ENCODE results near the gene FANCM. TPM values are rescaled to one million over a fixed set of nuclear protein-coding genes. Genes with fewer than 3 reads are reported as not detected.
"Not testable (repeated sequence)": the region's sequence is repeated elsewhere in the genome, so short reads cannot be mapped to it uniquely, and the experiment has no call there.

The FANCM gene
- total and polyA plus RNA-seq, 2 donors = 2.2 to 23.3 TPM

DNA sequence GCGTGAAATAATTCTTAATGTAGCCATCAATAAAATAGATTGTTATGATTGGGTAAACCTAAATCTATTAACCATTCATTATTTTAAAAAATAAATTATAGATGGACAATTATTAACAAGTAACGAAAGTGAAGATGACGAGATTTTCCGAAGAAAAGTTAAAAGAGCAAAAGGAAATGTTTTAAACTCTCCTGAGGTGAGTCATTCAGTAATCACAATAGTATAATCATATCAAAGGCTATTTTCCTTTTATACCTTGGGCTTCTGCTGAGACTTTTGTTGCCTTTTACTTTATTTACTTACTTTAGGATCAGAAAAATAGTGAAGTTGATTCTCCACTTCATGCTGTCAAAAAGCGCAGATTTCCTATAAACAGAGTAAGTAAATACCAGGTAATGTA is 45.6 kb downstream of the FANCM start:
- no peak overlapping the region for H3K4me3 ChIP-seq (ENCODE audit: low read depth, low read length)
- H3K36me3 ChIP-seq (ENCODE audit: insufficient read depth) = no peaks in the 10 kb centered on the region
- no peak for DNase-seq (ENCODE audit: extremely low spot score)
- 96% methylated on average over 5 of the region's 5 CpGs for WGBS
- H3K4me1 ChIP-seq (ENCODE audit: insufficient read depth) = no peaks in the 10 kb centered on the region
- no peak overlapping the region for H3K27ac ChIP-seq (ENCODE audit: low read depth)

DNA sequence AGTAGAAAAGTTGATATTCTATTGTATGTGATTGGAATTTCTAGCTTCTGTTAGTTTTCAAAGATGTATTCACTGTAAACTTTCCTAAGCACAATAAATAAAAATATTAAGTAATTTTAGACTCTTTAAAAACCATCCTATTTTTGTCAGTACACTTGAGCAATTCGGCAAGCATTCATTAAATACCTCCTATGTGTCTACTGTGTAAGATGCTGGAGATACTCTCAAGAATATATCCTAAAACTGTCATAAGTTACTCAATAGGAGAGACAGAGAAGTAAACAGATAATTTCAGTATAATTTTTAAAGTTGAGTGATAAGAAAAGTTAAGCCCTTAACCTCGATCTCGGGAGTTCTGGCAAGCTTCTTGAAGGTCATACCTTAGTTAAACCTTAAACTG is 46.1 kb downstream of the FANCM start:
- WGBS = 60% methylated on average over 3 of the region's 3 CpGs
- H3K36me3 ChIP-seq (ENCODE audit: insufficient read depth) = no peaks in the 10 kb centered on the region
- no peaks in the 10 kb centered on the region for H3K4me1 ChIP-seq (ENCODE audit: insufficient read depth)
- H3K27ac ChIP-seq (ENCODE audit: low read depth) = no peak overlapping the region
- no peak for DNase-seq (ENCODE audit: extremely low spot score)
- H3K4me3 ChIP-seq (ENCODE audit: low read depth, low read length) = no peak overlapping the region

DNA sequence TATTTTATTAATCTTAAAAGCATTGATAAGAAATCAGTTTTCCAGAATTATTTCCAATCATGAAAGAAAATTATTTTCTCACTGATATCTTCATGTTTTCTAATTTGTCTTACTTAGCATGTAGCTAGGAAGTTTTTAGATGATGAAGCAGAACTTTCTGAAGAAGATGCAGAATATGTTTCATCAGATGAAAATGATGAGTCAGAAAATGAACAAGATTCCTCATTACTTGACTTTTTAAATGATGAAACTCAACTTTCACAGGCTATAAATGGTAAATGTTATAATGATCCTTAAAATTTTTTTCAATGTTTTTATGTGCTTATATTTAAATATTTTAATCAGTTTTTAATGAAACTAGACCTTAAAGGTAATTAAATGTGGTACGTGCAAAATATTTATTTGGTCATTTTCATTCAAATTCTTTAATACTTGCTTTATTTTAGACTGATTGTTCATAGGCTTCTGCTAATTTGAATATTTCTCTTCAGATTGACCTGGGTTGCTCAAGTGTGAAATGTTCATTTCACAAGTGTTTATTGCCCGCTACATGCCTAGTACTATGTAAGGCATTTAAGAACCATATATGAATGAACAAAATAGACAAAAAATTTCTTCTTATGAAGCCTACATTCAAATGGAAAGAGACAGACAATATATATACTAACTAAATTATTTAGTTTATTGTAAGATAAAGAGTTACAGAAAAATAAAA is 49.5 kb downstream of the FANCM start:
- Histone ChIP-seq H3K4me1 (ENCODE audit: insufficient read depth) (no peaks in the 10 kb centered on the region), H3K36me3 (ENCODE audit: insufficient read depth) (no peaks in the 10 kb centered on the region), H3K27ac (ENCODE audit: low read depth) (no peak overlapping the region), H3K4me3 (ENCODE audit: low read depth, low read length) (no peak overlapping the region)
- WGBS = 97% methylated on average over 2 of the region's 2 CpGs
- DNase-seq (ENCODE audit: extremely low spot score) = no peak

DNA sequence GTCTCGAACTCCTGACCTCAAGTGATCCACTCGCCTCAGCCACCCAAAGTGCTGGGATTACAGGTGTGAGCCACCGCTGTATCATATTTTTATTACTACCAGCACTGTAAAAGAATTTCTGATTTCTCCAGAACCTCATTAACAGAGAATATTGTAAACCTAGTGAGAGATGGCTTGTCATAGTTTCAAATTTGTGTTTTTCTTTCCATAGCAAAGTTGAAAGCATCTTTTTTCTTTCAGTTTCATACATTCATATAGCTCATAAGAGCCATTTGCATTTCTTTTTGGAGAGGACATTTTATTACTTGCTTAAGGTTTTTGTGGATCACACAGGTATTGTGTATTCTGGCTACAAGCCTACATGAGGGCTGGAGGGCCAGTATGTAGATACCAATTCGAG is 59.2 kb downstream of the FANCM start:
- no peaks in the 10 kb centered on the region for H3K36me3 ChIP-seq (ENCODE audit: insufficient read depth)
- no peak for DNase-seq (ENCODE audit: extremely low spot score)
- H3K4me3 ChIP-seq (ENCODE audit: low read depth, low read length) = no peak overlapping the region
- no peak overlapping the region for H3K27ac ChIP-seq (ENCODE audit: low read depth)
- H3K4me1 ChIP-seq (ENCODE audit: insufficient read depth) = no peaks in the 10 kb centered on the region
- 93% methylated on average over 4 of the region's 4 CpGs for WGBS

DNA sequence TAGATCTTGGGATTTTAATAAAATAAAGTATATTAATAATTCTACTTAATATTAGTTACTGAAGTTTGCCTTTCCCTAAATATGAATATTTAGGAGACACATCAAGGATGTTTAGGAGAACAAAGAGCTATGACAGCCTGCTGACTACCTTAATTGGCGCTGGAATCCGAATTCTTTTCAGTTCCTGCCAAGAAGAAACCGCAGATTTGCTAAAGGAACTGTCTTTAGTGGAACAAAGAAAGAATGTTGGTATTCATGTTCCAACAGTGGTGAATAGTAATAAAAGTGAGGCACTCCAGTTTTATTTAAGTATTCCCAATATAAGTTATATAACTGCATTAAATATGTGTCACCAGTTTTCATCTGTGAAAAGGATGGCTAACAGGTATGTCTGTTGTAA is 62.8 kb downstream of the FANCM start:
- Histone ChIP-seq H3K36me3 (ENCODE audit: insufficient read depth) (no peaks in the 10 kb centered on the region), H3K27ac (ENCODE audit: low read depth) (no peak overlapping the region), H3K4me1 (ENCODE audit: insufficient read depth) (no peaks in the 10 kb centered on the region), H3K4me3 (ENCODE audit: low read depth, low read length) (no peak overlapping the region)
- no peak for DNase-seq (ENCODE audit: extremely low spot score)
- 73% methylated on average over 3 of the region's 3 CpGs for WGBS

DNA sequence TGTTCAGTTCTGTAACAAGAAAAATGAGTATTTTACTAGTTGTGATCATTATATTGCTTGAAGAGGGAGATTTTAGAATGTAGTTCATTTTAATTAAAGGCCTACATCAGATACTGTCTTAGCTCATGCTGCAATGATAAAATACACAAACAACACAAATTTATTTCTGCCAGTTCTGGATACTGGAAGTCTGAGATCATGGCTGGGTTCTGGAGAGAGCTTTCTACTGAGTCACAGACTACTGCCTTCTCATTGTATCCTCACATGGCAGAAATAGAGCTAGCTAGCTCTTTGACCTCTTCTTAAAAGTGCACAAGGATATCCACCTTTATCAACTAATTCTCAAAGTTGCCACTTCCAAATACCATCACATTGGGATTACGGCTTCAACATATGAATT is 63.5 kb downstream of the FANCM start:
- DNase-seq (ENCODE audit: extremely low spot score) = no peak
- H3K27ac ChIP-seq (ENCODE audit: low read depth) = no peak overlapping the region
- no peak overlapping the region for H3K4me3 ChIP-seq (ENCODE audit: low read depth, low read length)
- H3K36me3 ChIP-seq (ENCODE audit: insufficient read depth) = no peaks in the 10 kb centered on the region
- WGBS = 97% methylated on average over 1 of the region's 1 CpG
- no peaks in the 10 kb centered on the region for H3K4me1 ChIP-seq (ENCODE audit: insufficient read depth)

DNA sequence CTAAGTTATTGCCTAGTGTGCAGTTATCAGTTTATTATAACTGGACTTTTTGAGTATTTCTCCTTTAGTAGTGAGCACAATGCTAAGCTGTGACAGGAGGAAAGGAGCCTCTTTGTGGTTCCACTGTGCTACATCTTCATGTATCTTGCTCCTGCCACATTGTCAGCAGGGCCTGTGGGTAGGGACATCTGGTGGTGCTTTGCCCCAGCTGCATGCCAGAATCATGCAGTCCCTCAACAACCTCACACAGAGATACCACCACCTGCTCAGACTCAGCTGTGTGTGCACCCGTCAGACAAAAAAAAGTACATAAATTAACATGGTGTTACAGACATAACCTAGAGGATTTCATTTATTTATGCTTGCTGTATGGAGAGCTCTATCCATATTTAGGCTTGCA is 66.2 kb downstream of the FANCM start:
- no peak for DNase-seq (ENCODE audit: extremely low spot score)
- H3K27ac ChIP-seq (ENCODE audit: low read depth) = no peak overlapping the region
- no peaks in the 10 kb centered on the region for H3K36me3 ChIP-seq (ENCODE audit: insufficient read depth)
- 39% methylated on average over 1 of the region's 1 CpG for WGBS
- no peak overlapping the region for H3K4me3 ChIP-seq (ENCODE audit: low read depth, low read length)
- H3K4me1 ChIP-seq (ENCODE audit: insufficient read depth) = no peaks in the 10 kb centered on the region

DNA sequence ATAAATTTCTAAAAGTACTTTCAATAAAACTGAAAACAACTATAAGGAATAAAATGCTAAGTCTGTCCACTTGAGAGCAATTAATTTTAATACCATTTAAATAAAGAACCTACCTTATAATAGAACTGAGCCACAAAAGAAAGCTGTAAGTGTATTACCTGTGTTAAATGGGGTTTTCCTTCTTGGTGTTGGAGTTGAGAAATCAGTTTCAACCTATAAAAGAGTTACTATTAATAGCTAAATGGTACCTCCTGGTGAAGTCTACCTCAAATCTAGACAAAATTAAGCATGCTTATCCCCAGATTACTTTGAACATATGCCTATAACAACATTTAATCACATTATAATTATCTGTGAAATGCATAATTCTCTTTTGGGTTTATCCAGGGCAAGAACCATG is 68.5 kb downstream of the FANCM start:
- peaks cover under 1% of the 10 kb centered on the region for H3K36me3 ChIP-seq (ENCODE audit: insufficient read depth)
- no peaks in the 10 kb centered on the region for H3K4me1 ChIP-seq (ENCODE audit: insufficient read depth)
- DNase-seq (ENCODE audit: extremely low spot score) = no peak
- no peak overlapping the region for H3K4me3 ChIP-seq (ENCODE audit: low read depth, low read length)
- no peak overlapping the region for H3K27ac ChIP-seq (ENCODE audit: low read depth)

DNA sequence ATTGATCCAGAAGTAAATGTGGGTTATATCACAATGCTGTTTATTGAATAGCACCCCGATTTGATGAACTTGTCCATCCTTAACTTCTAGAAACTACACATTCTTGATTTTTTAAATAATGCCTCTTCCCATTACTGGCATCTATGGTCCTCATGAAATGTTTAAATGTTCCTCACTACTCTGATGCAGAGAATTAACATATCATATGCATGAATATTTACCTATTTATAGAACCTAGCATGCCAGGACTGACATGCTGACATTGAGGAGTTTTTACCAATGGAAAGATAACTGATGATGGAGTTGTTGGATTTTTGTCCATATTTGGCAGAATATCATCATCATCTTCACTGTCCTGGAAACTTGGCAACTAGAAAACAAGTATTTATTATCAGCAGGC is 74.4 kb downstream of the FANCM start:
- Histone ChIP-seq H3K4me3 (ENCODE audit: low read depth, low read length) (no peak overlapping the region), H3K4me1 (ENCODE audit: insufficient read depth) (no peaks in the 10 kb centered on the region), H3K27ac (ENCODE audit: low read depth) (no peak overlapping the region), H3K36me3 (ENCODE audit: insufficient read depth) (peaks cover 6% of the 10 kb centered on the region)
- no peak for DNase-seq (ENCODE audit: extremely low spot score)
- 94% methylated on average over 1 of the region's 1 CpG for WGBS

DNA sequence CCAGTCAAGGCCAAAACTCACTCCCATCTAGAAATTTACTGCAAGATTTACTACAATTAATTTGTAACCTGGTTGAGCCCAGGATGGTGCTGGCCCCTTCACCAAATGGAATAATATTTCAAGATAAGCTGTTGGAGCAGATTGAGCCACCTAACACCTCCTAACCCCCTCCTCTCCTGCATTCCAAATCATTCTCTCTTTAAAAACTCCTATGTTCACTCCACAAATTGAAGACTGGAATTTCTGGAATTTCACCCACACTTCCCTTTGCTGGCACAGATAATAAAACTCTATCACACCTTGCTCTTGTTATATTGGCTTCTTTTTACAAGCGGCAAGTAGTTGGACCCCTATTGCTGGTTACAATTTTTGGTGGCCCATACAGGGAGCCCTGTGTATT is 75.6 kb downstream of the FANCM start:
- WGBS = 94% methylated on average over 1 of the region's 1 CpG
- H3K27ac ChIP-seq (ENCODE audit: low read depth) = no peak overlapping the region
- H3K4me1 ChIP-seq (ENCODE audit: insufficient read depth) = no peaks in the 10 kb centered on the region
- no peak for DNase-seq (ENCODE audit: extremely low spot score)
- H3K4me3 ChIP-seq (ENCODE audit: low read depth, low read length) = no peak overlapping the region
- H3K36me3 ChIP-seq (ENCODE audit: insufficient read depth) = peaks cover 6% of the 10 kb centered on the region

DNA sequence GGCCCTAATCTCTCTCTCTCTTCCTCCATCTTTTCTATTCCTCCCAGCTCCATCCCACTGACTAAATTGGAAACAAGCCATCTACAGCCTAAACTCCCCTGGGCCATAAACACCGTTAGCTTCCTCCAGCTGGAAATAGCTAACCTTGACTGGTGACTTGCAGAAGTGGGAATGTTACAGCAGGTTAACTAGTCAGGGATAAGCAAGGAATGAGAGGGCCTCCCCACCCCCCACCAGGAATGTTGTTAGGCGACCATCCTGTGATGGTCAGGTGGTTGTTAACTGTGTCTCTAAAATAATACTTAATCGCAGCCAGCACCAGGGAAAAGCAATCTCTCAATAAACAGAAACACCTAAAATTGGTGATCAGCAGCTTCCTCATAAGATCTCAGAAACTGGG is 76.5 kb downstream of the FANCM start:
- Histone ChIP-seq H3K4me1 (ENCODE audit: insufficient read depth) (no peaks in the 10 kb centered on the region), H3K27ac (ENCODE audit: low read depth) (no peak overlapping the region), H3K4me3 (ENCODE audit: low read depth, low read length) (no peak overlapping the region), H3K36me3 (ENCODE audit: insufficient read depth) (peaks cover 6% of the 10 kb centered on the region)
- DNase-seq (ENCODE audit: extremely low spot score) = no peak
- WGBS = 80% methylated on average over 3 of the region's 3 CpGs

DNA sequence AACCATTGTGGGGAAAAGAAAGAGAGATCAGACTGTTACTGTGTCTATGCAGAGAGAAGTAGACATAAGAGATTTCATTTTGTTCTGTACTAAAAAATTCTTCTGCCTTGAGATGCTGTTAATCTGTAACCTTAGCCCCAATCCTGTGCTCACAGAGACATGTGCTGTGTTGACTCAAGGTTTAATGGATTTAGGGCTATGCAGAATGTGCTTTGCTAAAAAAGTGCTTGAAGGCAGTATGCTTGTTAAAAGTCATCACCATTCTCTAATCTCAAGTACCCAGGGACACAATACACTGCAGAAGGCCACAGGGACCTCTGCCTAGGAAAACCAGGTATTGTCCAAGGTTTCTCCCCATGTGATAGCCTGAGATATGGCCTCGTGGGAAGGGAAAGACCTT is 78.0 kb downstream of the FANCM start:
- H3K36me3 ChIP-seq (ENCODE audit: insufficient read depth); DNase-seq (ENCODE audit: extremely low spot score): not testable (repeated sequence)
- WGBS = 84% methylated on average over 1 of the region's 1 CpG

DNA sequence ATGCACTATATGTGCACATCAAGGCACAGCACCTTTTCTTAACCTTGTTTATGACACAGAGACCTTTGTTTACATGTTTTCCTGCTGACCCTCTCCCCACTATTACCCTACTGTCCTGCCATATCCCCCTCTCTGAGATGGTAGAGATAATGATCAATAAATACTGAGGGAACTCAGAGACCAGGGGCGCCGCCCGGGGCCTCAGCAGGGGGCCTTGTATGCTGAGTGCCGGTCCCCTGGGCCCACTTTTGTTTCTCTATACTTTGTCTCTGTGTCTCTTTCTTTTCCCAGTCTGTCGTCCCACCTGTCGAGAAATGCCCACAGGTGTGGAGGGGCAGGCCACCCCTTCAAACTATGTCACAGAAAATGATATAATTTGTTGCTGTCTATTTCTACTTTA is 78.6 kb downstream of the FANCM start:
- WGBS = 94% methylated on average over 6 of the region's 6 CpGs

More for the DNA sequence above, 78.0 kb downstream of the FANCM start:
- not testable (repeated sequence) for H3K4me1 ChIP-seq (ENCODE audit: insufficient read depth); H3K4me3 ChIP-seq (ENCODE audit: low read depth, low read length); H3K27ac ChIP-seq (ENCODE audit: low read depth)

DNA sequence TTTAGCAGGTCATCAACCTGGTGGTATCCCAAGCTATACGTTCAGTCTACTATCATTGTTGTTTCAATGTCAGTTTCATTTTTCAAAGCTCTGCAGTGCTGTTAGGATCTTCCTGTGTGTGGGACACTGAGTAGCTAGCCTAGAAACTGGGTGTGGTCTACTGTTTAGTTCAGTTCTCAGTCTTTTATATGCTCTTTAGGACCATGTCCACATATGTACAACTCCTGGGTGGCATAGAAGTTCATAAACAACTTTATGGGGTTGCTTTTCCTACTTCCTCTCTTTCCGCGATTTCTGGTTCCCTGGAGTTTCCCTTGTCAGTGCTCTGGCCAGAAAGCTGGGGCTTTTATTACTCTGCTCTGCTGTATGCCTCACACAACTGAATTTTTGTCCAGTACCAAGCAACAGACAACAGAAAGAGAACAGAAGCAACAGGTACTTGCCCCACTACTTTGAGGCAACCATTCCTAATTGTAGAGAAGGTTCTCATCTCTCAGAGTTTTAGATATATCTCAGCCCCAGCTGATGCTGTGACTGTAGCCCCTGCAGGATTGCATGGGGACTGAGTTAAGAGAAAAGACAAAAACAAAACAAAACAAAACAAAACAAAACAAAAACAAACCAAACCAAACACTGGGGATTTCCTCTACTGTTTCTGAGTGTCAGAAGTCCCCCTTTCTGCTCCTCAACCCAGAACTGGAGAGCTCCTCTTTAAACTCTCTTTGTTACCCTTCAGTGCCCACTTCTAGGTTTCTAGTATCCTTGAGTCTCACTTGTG is 86.9 kb downstream of the FANCM start:
- H3K27ac ChIP-seq (ENCODE audit: low read depth) = no peak overlapping the region
- H3K36me3 ChIP-seq (ENCODE audit: insufficient read depth) = no peaks in the 10 kb centered on the region
- no peak for DNase-seq (ENCODE audit: extremely low spot score)
- no peaks in the 10 kb centered on the region for H3K4me1 ChIP-seq (ENCODE audit: insufficient read depth)
- WGBS = 78% methylated on average over 3 of the region's 3 CpGs
- no peak overlapping the region for H3K4me3 ChIP-seq (ENCODE audit: low read depth, low read length)

More for the DNA sequence above, 78.6 kb downstream of the FANCM start:
- not testable (repeated sequence) for DNase-seq (ENCODE audit: extremely low spot score); H3K4me1 ChIP-seq (ENCODE audit: insufficient read depth); H3K4me3 ChIP-seq (ENCODE audit: low read depth, low read length); H3K27ac ChIP-seq (ENCODE audit: low read depth); H3K36me3 ChIP-seq (ENCODE audit: insufficient read depth)
